Colonic mucosa (tissue), 4 donors: ENCODE measurements around the gene WWOX. TPM values are rescaled to one million over a fixed set of nuclear protein-coding genes. Genes with fewer than 3 reads are reported as not detected.

Source experiments
- DNase-seq: peaks from one replicate; pipeline ENCODE4 v3.0.0-alpha.2; 2020
- H3K27ac ChIP-seq: fragments of 200-600 bp; one replicate; pipeline ENCODE4 v1.8.0; 2021
- H3K27me3 ChIP-seq: fragments of 200-600 bp; one replicate; pipeline ENCODE4 v1.8.0; 2021
- H3K36me3 ChIP-seq: fragments of 200-600 bp; one replicate; pipeline ENCODE4 v1.8.0; 2021
- H3K4me1 ChIP-seq: fragments of 200-600 bp; one replicate; pipeline ENCODE4 v1.8.0; 2021; ENCODE audit warnings: mild to moderate bottlenecking
- H3K4me3 ChIP-seq: fragments of 200-600 bp; one replicate; pipeline ENCODE4 v1.8.0; 2021
- H3K9ac ChIP-seq, 2 donors: one replicate each; pipeline ENCODE4 v1.7.0; 2013; ENCODE audit warnings: control low read depth in 2 of 2, low read depth in 2 of 2, low read length in 2 of 2
- H3K9me3 ChIP-seq: fragments of 200-600 bp; one replicate; pipeline ENCODE4 v1.8.0; 2021
- CTCF ChIP-seq: fragments of 200-600 bp; IDR thresholded peaks from one replicate; pipeline ENCODE4 v1.8.0; 2022; ENCODE audit warnings: antibody characterized with exemption, mild to moderate bottlenecking
- intact Hi-C: fragments of 100-400 bp; cut with DNase I; formaldehyde crosslinking; loops from one replicate; pipeline ENCODE4 v1.14.1; 2022
- total RNA-seq, 2 donors: library from RNA; stranded (reverse); fragmentation: NEBNext Ultra II Directional in 1 of 2; extraction: Animal tissue kit (Norgen Biotek cat#: 25700) in 1 of 2; gene quantifications; one replicate each; pipeline ENCODE4 v1.2.1, GENCODE V29; 2021
- donor health status: healthy.
- donor health status: DM: no; HTN: no; CAD: no.
- donor health status: DM: no; HTN: no; CAD: no.

Gene WWOX
- total RNA-seq, 2 donors from 2014 or later, result 7.2 to 11.0 TPM

- H3K4me3 ChIP-seq, result no peak overlapping the region
- H3K27ac ChIP-seq, result no peak overlapping the region
- DNase-seq, result no peak
- H3K9ac ChIP-seq, result no peak overlapping the region
- H3K36me3 ChIP-seq, result no peaks in the 10 kb centered on the region
- no peaks in the 10 kb centered on the region for H3K4me1 ChIP-seq
- no peak for TF ChIP-seq CTCF
- no peaks in the 10 kb centered on the region for H3K27me3 ChIP-seq
- intact Hi-C loops, result no loop called here
- no peaks in the 10 kb centered on the region for H3K9me3 ChIP-seq
Observed at GRCh38 chr16:78667675-78668074, 568.2 kb downstream of the WWOX start.

GRCh38 chr16:78668393-78668792 is 568.9 kb downstream of the WWOX start:
- Histone ChIP-seq H3K4me3 (no peak overlapping the region), H3K9ac (no peak overlapping the region), H3K4me1 (no peaks in the 10 kb centered on the region), H3K27me3 (no peaks in the 10 kb centered on the region), H3K27ac (no peak overlapping the region), H3K9me3 (no peaks in the 10 kb centered on the region), H3K36me3 (no peaks in the 10 kb centered on the region)
- intact Hi-C loops, result no loop called here
- TF ChIP-seq CTCF, result no peak
- no peak for DNase-seq

GRCh38 chr16:78669994-78670393 is 570.5 kb downstream of the WWOX start:
- DNase-seq, result no peak
- no peak overlapping the region for H3K27ac ChIP-seq

GRCh38 chr16:78672779-78673556 is 573.5 kb downstream of the WWOX start:
- H3K36me3 ChIP-seq, result no peaks in the 10 kb centered on the region
- H3K9me3 ChIP-seq, result no peaks in the 10 kb centered on the region
- no peak overlapping the region for H3K27ac ChIP-seq
- DNase-seq, result no peak
- H3K4me3 ChIP-seq, result no peak overlapping the region
- TF ChIP-seq CTCF, result no peak
- no peak overlapping the region for H3K9ac ChIP-seq
- intact Hi-C loops, result no loop called here
- no peaks in the 10 kb centered on the region for H3K27me3 ChIP-seq
- H3K4me1 ChIP-seq, result no peaks in the 10 kb centered on the region

More at GRCh38 chr16:78669994-78670393, 570.5 kb downstream of the WWOX start:
- H3K36me3 ChIP-seq, result no peaks in the 10 kb centered on the region
- H3K9me3 ChIP-seq, result no peaks in the 10 kb centered on the region
- H3K4me1 ChIP-seq, result no peaks in the 10 kb centered on the region
- no peak overlapping the region for H3K9ac ChIP-seq
- TF ChIP-seq CTCF, result no peak
- no peak overlapping the region for H3K4me3 ChIP-seq
- no peaks in the 10 kb centered on the region for H3K27me3 ChIP-seq
- intact Hi-C loops, result no loop called here

GRCh38 chr16:78673884-78674283 is 574.4 kb downstream of the WWOX start:
- no peak overlapping the region for H3K9ac ChIP-seq
- no peaks in the 10 kb centered on the region for H3K9me3 ChIP-seq
- DNase-seq, result no peak
- H3K36me3 ChIP-seq, result no peaks in the 10 kb centered on the region
- no peaks in the 10 kb centered on the region for H3K27me3 ChIP-seq
- H3K27ac ChIP-seq, result no peak overlapping the region
- intact Hi-C loops, result no loop called here
- TF ChIP-seq CTCF, result no peak
- no peak overlapping the region for H3K4me3 ChIP-seq
- no peaks in the 10 kb centered on the region for H3K4me1 ChIP-seq
